OCI-LY7 (cell line): Measurements from ENCODE around the gene SCART1.

Experiments
- EZH2phosphoT487 ChIP-seq: fragments of 200-600 bp; sonication (generic); IDR thresholded peaks from 2 replicates; pipeline ENCODE4 v1.6.1; 2018; ENCODE audit warnings: low read depth, borderline replicate concordance, mild to moderate bottlenecking, mixed run types, antibody characterized with exemption, low read length, moderate library complexity, mixed read lengths
- TF ChIP-seq, protein P1 (sequence below): fragments of 200-600 bp; sonication (generic); conservative IDR thresholded peaks from 2 replicates; pipeline ENCODE4 v1.5.1; 2014; ENCODE audit warnings: mild to moderate bottlenecking, antibody characterized with exemption, low read length, moderate library complexity, mixed read lengths

DNA sequence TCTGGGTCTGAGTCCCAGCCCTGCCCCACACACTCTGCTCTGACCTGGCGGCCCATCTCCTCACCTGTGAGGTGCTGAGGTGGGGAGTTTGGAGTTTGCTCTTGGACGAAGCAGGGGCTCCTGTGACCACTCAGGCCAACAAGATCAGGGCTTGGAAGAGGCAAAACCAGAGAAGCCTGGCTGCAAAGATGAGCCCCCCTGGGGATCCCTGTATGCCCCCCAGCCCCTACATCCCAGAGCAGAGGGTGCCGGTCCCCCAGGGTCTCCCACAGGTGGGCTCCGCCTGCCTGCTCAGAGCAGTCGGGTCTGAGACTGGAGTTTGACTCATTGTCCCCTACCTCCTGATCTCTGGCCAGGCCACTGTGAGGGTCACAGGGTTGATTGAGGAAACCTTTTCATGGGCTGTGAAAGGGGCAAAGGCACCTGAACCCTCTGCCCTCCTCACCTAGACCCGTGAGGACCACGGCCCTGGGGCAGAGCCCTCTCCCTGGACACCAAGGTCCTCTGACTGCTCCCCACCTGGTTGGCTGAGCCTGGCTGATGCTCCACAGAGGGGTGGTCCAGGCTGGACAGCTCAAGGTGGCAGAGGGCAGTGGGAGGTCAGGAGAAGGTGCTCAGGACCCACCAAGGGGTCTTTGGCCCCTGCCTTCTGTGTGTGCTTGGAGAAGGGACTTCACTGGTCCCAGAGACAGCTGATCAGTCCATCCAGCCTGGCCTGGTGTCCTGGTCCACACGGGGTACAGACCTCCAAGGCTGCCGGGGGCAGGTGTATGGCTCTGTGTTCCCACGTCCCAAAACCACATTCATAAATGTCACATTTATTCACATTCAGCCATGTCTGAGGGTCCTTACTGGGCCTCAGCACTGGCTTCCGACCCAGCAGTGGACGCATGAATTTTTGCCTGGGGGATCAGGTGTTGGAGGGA is 9.1 kb upstream of the SCART1 start:
- TF ChIP-seq, protein P1, sequence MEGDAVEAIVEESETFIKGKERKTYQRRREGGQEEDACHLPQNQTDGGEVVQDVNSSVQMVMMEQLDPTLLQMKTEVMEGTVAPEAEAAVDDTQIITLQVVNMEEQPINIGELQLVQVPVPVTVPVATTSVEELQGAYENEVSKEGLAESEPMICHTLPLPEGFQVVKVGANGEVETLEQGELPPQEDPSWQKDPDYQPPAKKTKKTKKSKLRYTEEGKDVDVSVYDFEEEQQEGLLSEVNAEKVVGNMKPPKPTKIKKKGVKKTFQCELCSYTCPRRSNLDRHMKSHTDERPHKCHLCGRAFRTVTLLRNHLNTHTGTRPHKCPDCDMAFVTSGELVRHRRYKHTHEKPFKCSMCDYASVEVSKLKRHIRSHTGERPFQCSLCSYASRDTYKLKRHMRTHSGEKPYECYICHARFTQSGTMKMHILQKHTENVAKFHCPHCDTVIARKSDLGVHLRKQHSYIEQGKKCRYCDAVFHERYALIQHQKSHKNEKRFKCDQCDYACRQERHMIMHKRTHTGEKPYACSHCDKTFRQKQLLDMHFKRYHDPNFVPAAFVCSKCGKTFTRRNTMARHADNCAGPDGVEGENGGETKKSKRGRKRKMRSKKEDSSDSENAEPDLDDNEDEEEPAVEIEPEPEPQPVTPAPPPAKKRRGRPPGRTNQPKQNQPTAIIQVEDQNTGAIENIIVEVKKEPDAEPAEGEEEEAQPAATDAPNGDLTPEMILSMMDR: no peak
- no peak for TF ChIP-seq EZH2phosphoT487
